Activated CD8-positive, alpha-beta memory T cell treated with anti-CD3 and anti-CD28 coated beads for 36 hours (primary cell): ENCODE results near the gene CTSA. TPM values are rescaled to one million over a fixed set of nuclear protein-coding genes. Genes with fewer than 3 reads are reported as not detected.
"Not testable (repeated sequence)": the region's sequence is repeated elsewhere in the genome, so short reads cannot be mapped to it uniquely, and the experiment has no call there.

ENCODE experiments used
- CTCF ChIA-PET: fragments of 350-600 bp; sonication (Branson Sonifier 250); formaldehyde crosslinking; loops from one replicate; lab custom pipeline; 2021; ENCODE audit warnings: antibody characterized with exemption; lab: Charles Lee
- POLR2A ChIA-PET: fragments of 350-600 bp; sonication (Branson Sonifier 250); formaldehyde crosslinking; loops from one replicate; lab custom pipeline; 2021; ENCODE audit warnings: antibody characterized with exemption; lab: Charles Lee
- total RNA-seq, 2 experiments: library from RNA; stranded (reverse); gene quantifications; one replicate each; pipeline ENCODE4 v1.2.3, GENCODE V29; 2021

Gene CTSA
- total RNA-seq, 2 experiments from 2014 or later = 71.3 to 75.7 TPM

DNA sequence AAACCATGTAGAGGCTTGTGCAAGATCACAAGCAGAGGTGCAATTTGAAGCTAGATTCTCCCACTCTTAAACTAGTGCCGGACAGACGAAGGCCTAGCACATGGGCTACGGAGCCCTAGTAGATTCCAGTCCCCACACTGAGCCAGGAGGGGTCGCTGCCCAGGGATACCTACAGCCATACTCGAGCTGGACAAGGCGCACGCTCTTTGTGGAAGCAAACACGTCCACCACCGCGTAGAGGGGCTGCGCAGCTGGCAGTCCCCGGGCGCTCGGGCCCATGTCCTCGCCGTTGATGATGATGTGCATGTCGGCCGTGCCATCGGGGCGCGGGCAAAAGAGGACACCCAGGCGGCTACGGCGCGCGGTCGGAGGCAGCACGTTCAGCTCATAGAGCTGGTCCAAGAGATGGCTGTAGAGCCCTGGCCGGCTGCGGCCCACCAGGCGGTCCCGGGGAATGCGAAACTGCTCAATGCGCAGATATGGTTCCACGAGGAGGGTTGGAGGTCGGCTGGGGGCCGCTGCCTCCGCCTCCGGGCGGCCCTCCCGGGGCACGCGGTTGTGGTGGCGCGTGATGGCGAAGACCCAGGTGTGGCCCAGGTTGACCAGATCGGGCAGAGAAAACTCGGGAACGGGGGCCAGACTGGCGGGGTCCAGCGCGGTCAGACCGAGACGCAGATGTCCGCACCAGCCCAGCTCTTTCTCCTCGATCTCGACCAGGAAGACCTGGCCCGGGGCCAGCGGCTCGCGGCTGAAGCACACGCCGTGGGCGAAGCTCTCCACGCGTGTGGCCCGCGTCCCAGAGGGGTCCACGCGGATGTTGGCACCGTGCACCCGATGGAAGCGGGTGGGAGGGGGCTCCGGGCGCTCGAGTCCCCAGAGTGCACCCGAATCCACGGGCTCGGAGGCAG is 804 bp upstream of the CTSA start:
- CTCF ChIA-PET = interaction anchor here (0.7 to 3.0 kb wide), 6 partner anchors 8 to 91 kb away, joined by 3 to 16 read pairs (median 4); partner anchors contain the start of gene ZSWIM1
- POLR2A ChIA-PET = interaction anchor here (0.9 to 2.3 kb wide), 5 partner anchors 9 to 77 kb away, joined by 3 to 10 read pairs (median 5); partner anchors contain the start of genes PCIF1, PLTP and ZSWIM1

DNA sequence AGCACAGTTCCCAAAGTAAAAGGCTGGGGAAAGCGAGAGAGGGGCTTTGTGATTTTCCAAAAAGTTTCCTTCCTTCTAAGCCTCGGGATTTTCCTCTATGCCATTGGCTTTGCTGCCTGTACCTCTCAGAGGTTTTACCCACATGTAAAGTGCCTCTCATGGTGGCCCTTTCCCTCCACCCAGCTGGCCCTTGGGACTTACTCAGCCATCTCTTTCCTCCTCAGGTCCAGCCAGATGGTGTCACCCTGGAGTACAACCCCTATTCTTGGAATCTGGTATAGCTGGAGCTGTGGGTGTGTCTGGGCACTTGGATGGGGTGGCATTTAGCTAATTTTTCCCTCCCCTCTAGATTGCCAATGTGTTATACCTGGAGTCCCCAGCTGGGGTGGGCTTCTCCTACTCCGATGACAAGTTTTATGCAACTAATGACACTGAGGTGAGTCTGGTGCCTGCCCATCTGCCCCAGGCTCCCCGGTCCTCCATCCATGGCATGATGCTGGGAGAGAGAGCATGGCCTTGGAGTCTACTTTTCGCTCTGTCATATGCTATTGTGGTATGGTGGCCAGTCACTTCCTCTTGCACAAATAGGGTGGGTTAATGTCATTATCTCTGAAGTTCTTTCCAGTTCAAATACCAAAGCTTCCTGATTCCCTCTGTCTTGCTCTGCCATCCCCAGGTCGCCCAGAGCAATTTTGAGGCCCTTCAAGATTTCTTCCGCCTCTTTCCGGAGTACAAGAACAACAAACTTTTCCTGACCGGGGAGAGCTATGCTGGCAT is 1.1 kb downstream of the CTSA start:
- POLR2A ChIA-PET = interaction anchor here (1.0 to 1.4 kb wide), 2 partner anchors 42 to 80 kb away, joined by 3 to 7 read pairs; partner anchors contain the start of genes PCIF1 and ZNF335
- CTCF ChIA-PET = interaction anchor here (1.0 to 1.4 kb wide), 2 partner anchors 17 to 70 kb away, joined by 4 read pairs; no protein-coding TSS in a partner anchor

DNA sequence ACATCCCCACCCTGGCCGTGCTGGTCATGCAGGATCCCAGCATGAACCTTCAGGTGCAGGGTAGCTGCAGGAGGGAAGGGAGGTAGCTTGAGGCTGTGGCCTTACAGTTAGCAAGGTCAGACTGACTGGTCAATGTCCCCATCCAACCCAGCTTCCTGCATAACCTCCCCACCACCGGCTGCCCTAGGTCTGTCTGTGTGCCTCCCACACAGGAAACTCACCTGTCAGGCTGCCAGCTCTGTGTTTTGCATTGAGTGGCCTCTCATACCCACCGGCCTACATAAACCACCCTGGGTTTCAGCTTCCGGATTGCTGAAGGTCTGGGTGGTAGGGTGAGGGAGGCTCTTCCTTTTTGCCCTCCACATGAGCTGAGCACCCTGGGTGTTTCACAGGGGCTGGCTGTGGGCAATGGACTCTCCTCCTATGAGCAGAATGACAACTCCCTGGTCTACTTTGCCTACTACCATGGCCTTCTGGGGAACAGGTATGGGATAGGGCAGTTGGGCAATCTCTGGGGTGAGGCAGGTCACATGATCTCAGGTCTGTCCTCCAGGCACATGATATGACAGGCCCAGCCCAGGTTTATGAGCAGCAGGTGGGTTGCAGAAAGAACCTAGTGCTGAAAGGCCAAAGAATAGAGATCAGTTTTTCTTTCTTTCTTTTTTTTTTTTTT is 1.8 kb downstream of the CTSA start:
- ChIA-PET POLR2A (interaction anchor here (0.8 to 1.4 kb wide), 3 partner anchors 9 to 80 kb away, joined by 3 to 7 read pairs (median 3); partner anchors contain the start of genes PCIF1 and ZNF335), CTCF (interaction anchor here (0.6 to 1.1 kb wide), 2 partner anchors 31 to 119 kb away, joined by 3 to 4 read pairs; no protein-coding TSS in a partner anchor)

DNA sequence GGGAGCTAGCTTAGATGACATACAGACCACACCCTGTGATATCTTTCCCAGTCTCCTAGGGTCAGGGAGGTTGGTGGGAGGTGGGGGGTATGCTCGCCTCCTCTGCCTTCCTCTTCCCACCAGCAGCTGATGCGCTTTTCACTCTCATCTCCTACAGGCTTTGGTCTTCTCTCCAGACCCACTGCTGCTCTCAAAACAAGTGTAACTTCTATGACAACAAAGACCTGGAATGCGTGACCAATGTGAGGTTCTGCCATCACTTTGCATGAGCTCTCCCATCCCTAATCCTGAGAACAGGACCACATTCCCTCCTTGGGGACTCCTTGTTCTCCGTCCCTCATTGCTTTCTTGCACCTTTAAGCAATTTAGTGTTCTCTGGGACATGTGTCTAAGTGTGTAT is 2.7 kb downstream of the CTSA start:
- ChIA-PET CTCF (interaction anchor here (1.1 kb wide), 1 partner anchor 118 kb away, joined by 3 read pairs; no protein-coding TSS in a partner anchor), POLR2A (no interaction called here)

- ChIA-PET CTCF (no interaction called here), POLR2A (no interaction called here)
These were observed 3.7 kb downstream of the CTSA start for GRCh38 chr20:45894797-45895196.

GRCh38 chr20:45896641-45897161 is 5.6 kb downstream of the CTSA start:
- POLR2A ChIA-PET = no interaction called here
- CTCF ChIA-PET = no interaction called here

- ChIA-PET POLR2A (interaction anchor here (0.6 kb wide), 1 partner anchor 82 kb away, joined by 5 read pairs; no protein-coding TSS in a partner anchor), CTCF (no interaction called here)
These were observed 6.2 kb downstream of the CTSA start for GRCh38 chr20:45897289-45897688.

DNA sequence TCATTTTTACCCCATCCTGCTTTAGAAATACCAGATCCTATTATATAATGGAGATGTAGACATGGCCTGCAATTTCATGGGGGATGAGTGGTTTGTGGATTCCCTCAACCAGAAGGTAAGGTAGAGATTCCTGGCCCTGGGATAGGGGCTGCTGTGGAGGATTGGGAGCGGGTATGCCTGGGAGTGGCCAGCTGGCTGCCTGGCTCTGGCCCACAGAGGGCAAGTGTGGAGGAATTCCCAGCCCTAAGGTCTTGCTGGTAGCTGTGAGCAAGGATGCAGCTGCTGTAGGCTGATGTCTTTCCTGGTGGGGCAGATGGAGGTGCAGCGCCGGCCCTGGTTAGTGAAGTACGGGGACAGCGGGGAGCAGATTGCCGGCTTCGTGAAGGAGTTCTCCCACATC is 6.6 kb downstream of the CTSA start:
- ChIA-PET CTCF (interaction anchor here (1.0 kb wide), 1 partner anchor 8 kb away, joined by 3 read pairs; no protein-coding TSS in a partner anchor), POLR2A (interaction anchor here (0.6 kb wide), 1 partner anchor 83 kb away, joined by 5 read pairs; no protein-coding TSS in a partner anchor)

- ChIA-PET POLR2A (interaction anchor here (0.5 kb wide), 1 partner anchor 22 kb away, joined by 3 read pairs; no protein-coding TSS in a partner anchor), CTCF (interaction anchor here (1.0 kb wide), 1 partner anchor 8 kb away, joined by 3 read pairs; no protein-coding TSS in a partner anchor)
These were observed 7.2 kb downstream of the CTSA start for GRCh38 chr20:45898285-45898684.

DNA sequence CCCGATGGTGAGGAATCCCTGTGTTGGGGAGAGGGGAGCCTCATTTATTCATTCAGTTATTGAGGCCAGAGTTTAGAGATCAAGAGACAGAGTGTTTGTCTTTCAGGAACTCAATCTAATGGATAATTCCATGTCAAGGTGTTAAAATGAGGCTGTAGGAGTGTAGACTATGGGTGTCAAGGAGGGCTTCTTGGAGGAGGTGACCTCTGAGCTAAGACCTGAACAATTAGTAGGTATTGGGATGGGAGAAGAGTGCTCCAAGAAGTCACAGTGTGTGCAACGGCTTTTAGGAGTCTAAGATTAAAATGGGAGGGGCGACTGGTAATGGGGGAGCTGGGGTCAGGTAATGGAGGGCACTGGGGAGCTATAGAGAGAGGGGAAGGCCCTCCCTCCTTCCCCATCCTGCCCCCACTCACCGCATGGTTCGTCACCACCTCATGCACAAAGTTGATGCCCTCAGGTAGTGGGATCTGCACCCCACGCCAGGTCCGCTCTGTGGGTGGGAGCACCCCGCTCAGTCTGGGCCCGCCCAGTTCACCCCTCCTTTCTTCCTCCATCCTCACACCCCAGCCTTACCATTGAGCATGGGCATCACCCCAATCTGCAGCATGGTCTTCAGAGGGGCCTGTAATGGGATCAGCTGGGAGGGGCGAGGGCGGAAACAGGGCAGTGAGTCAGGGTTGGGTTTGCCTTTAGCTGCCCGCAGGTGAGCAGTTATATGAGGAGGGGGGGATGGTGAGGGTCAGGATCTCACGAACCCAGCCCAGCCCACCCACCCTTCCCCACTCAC is 8.1 kb downstream of the CTSA start:
- CTCF ChIA-PET = no interaction called here
- POLR2A ChIA-PET = no interaction called here

DNA sequence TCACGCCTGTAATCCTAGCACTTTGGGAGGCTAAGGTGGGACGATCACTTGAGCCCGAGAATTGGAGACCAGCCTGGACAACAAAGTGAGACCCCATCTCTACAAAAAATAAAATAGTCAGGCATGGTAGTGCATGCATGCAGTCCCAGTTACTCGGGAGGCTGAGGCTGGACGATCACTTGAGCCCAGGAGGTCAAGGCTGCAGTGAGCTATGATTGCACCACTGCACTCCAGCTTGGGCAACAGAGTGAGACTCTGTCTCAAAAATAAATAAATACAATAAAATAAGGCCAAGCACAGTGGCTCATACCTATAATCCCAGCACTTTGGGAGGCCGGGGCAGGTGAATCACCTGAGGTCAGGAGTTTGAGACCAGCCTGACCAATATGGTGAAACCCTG is 10.2 kb downstream of the CTSA start:
- POLR2A ChIA-PET, CTCF ChIA-PET: not testable (repeated sequence)

- POLR2A ChIA-PET = interaction anchor here (0.7 kb wide), 1 partner anchor 9 kb away, joined by 3 read pairs; no protein-coding TSS in a partner anchor
- CTCF ChIA-PET = interaction anchor here (0.6 kb wide), 1 partner anchor 102 kb away, joined by 3 read pairs; no protein-coding TSS in a partner anchor
These were observed 11.1 kb downstream of the CTSA start for GRCh38 chr20:45902199-45902701.

DNA sequence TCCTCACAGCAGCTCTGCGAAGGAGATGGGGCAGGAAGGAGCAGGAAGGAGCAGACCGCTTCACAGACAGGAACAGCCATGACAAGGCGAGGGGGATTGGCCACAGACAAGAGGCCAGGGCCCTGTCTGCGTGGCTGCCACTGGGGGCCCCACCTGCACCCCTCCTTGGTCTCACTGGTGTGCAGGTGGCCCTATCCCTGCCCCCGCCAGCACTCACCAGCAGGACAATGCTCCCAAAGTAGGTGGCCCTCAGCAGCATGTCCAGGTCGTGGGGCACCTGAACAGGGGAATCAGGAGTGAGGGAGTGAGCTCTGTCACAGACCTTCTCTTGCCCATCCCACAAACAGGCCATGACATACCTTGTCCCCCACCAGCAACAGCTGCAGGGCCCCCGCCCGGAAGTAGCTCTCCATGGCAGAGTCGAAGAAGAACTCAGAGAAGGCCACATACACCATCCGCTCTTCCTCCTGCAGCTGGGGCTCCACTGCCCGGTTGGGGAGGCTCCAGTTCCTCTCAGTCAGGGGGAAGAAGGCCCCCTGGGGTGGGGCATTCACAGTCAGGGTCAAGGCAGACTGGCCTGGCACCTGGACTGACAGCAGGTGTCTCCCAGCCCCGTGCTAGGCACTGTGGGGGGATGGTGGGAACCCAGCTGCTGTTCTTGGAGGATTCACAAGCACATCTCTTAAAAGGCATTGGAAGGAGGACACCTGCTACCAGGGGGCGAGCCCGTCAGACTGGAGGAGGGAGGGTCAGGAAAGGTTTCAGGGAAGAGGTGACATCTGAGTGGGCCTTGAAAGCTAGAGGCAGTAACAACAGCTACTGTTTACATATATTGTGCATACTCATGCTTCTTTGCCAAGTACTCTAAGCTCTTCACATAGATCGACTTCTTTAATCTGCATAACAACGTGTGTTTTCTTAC is 13.7 kb downstream of the CTSA start:
- POLR2A ChIA-PET = no interaction called here
- CTCF ChIA-PET = no interaction called here

GRCh38 chr20:45905505-45906079 is 14.5 kb downstream of the CTSA start:
- POLR2A ChIA-PET = no interaction called here
- CTCF ChIA-PET = no interaction called here

DNA sequence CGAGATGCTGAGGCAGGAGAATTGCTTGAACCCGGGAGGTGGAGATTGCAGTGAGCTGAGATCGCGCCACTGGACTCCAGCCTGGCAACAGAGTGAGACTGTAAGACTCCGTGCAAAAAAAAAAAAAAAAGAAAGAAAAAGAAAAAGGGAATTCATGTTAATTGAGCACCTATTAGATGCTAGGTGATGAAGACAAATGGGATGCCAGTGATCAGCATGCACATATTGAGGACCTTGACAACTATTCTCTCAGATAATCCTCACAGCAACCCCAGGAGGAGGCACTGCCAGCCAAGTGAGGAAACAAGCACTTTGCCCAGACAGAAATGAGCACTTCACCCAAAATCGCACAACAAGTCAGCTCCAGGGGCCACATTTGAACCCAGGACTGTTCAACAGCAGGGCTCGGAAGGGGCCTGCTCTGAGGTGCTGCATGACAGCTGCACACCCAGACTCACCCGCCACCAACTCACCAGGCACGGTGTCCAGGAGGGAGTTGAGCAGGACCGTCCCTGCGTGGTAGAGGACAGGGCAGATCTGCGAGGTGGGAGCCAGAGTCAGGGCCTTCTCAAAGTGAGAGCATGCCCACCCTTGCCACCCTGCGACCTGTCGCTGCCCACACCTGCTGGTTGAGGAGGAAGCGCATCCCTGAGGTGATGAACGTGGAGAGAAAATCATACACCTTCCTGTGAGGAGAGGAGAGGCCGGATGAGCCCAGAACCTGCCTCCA is 16.2 kb downstream of the CTSA start:
- POLR2A ChIA-PET = no interaction called here
- CTCF ChIA-PET = no interaction called here
